Measurements from ENCODE around the gene RAB38. TPM values are rescaled to one million over a fixed set of nuclear protein-coding genes. Genes with fewer than 3 reads are reported as not detected.

RAB38 gene
- total RNA-seq, 1 experiment from 2014 or later, result 0.15 TPM

DNA sequence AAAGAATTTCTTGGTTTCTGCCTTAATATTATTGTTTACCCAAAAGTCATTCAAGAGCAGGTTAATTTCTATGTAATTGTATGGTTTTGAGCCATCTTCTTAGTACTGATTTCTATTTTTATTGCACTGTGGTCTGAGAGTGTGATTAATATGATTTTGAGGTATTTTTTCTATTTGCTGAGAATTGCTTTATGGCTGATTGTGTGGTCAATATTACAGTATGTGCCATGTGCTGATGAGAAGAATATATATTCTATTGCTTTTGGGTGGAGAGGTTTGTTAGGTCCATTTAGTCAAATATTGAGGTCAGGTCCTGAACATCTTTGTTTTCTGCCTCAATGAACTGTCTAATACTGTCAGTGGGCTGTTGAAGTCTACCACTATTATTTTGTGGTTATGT lies 20.7 kb upstream of the RAB38 start:
- in situ Hi-C loops (cut with HindIII; ENCODE audit: low pct_unique_long_range_greater_than_20kb, low sequenced_read_pairs) (no loop called here), intact Hi-C loops (cut with micrococcal nuclease; ENCODE audit: unreplicated experiment) (no loop called here)
- Histone ChIP-seq H3K27me3 (ENCODE audit: control insufficient read depth, insufficient read depth, low read length) (no peaks in the 10 kb centered on the region), H3K4me1 (ENCODE audit: control insufficient read depth, insufficient read depth, low read length) (no peaks in the 10 kb centered on the region), H3K4me3 (ENCODE audit: low read depth in 2 of 2, low read length in 2 of 2) (no peak overlapping the region), H3K36me3 (ENCODE audit: control insufficient read depth, insufficient read depth, low read length) (no peaks in the 10 kb centered on the region), H3K27ac (ENCODE audit: low read length) (no peak overlapping the region), H3K9me3 (ENCODE audit: control insufficient read depth, insufficient read depth, low read depth, low read length) (no peaks in the 10 kb centered on the region)
- BruUV-seq (replicated peaks), result no TSS peak
- no peak for DNase-seq (ENCODE audit: low read depth, low spot score)
- CTCF ChIA-PET, result no interaction called here
- TF ChIP-seq SIN3A (IDR thresholded peaks at IDR 0.05; ENCODE audit: borderline replicate concordance, insufficient read depth, low read depth, low read length), result no peak
- TF ChIP-seq POLR2AphosphoS5 (IDR thresholded peaks at IDR 0.05; ENCODE audit: low read depth, low read length), result no peak
- TF ChIP-seq, protein P1, sequence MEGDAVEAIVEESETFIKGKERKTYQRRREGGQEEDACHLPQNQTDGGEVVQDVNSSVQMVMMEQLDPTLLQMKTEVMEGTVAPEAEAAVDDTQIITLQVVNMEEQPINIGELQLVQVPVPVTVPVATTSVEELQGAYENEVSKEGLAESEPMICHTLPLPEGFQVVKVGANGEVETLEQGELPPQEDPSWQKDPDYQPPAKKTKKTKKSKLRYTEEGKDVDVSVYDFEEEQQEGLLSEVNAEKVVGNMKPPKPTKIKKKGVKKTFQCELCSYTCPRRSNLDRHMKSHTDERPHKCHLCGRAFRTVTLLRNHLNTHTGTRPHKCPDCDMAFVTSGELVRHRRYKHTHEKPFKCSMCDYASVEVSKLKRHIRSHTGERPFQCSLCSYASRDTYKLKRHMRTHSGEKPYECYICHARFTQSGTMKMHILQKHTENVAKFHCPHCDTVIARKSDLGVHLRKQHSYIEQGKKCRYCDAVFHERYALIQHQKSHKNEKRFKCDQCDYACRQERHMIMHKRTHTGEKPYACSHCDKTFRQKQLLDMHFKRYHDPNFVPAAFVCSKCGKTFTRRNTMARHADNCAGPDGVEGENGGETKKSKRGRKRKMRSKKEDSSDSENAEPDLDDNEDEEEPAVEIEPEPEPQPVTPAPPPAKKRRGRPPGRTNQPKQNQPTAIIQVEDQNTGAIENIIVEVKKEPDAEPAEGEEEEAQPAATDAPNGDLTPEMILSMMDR (IDR thresholded peaks at IDR 0.05), result no peak
- no peak for TF ChIP-seq TCF7L2 (IDR thresholded peaks at IDR 0.05; ENCODE audit: low read depth, low read length)
- TF ChIP-seq, protein P2, sequence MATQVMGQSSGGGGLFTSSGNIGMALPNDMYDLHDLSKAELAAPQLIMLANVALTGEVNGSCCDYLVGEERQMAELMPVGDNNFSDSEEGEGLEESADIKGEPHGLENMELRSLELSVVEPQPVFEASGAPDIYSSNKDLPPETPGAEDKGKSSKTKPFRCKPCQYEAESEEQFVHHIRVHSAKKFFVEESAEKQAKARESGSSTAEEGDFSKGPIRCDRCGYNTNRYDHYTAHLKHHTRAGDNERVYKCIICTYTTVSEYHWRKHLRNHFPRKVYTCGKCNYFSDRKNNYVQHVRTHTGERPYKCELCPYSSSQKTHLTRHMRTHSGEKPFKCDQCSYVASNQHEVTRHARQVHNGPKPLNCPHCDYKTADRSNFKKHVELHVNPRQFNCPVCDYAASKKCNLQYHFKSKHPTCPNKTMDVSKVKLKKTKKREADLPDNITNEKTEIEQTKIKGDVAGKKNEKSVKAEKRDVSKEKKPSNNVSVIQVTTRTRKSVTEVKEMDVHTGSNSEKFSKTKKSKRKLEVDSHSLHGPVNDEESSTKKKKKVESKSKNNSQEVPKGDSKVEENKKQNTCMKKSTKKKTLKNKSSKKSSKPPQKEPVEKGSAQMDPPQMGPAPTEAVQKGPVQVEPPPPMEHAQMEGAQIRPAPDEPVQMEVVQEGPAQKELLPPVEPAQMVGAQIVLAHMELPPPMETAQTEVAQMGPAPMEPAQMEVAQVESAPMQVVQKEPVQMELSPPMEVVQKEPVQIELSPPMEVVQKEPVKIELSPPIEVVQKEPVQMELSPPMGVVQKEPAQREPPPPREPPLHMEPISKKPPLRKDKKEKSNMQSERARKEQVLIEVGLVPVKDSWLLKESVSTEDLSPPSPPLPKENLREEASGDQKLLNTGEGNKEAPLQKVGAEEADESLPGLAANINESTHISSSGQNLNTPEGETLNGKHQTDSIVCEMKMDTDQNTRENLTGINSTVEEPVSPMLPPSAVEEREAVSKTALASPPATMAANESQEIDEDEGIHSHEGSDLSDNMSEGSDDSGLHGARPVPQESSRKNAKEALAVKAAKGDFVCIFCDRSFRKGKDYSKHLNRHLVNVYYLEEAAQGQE (IDR thresholded peaks at IDR 0.05; ENCODE audit: insufficient read depth in 1 of 2, low read depth in 2 of 2, low read length in 1 of 2), result no peak
- POLR2A ChIA-PET, result no interaction called here
- ATAC-seq, result no peak

DNA sequence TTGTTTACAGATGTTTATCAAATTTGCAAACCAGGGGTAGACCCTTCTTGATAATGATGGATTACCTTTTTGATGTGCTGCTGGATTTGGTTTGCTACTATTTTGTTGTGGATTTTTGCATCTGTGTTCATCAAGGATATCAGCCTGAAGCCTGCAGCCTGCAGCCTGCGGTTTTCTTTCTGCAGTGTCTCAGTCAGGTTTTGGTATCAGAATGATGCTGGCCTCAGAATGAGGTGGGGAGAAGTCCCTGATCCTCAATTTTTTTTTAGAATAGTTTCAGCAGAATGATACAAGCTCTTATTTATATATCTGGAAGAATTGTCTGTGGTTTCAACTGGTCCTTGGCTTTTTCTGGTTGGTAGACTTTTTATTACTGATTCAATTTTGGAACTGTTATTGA lies 19.7 kb upstream of the RAB38 start:
- Histone ChIP-seq H3K27ac (ENCODE audit: low read length) (no peak overlapping the region), H3K9me3 (ENCODE audit: control insufficient read depth, insufficient read depth, low read depth, low read length) (no peaks in the 10 kb centered on the region), H3K27me3 (ENCODE audit: control insufficient read depth, insufficient read depth, low read length) (no peaks in the 10 kb centered on the region), H3K36me3 (ENCODE audit: control insufficient read depth, insufficient read depth, low read length) (no peaks in the 10 kb centered on the region), H3K4me3 (ENCODE audit: low read depth in 2 of 2, low read length in 2 of 2) (no peak overlapping the region), H3K4me1 (ENCODE audit: control insufficient read depth, insufficient read depth, low read length) (no peaks in the 10 kb centered on the region)
- ATAC-seq (no peak), DNase-seq (ENCODE audit: low read depth, low spot score) (no peak)
- TF ChIP-seq, protein P2 (IDR thresholded peaks at IDR 0.05; ENCODE audit: insufficient read depth in 1 of 2, low read depth in 2 of 2, low read length in 1 of 2), result no peak
- TF ChIP-seq SIN3A (IDR thresholded peaks at IDR 0.05; ENCODE audit: borderline replicate concordance, insufficient read depth, low read depth, low read length) (no peak), POLR2AphosphoS5 (IDR thresholded peaks at IDR 0.05; ENCODE audit: low read depth, low read length) (no peak), TCF7L2 (IDR thresholded peaks at IDR 0.05; ENCODE audit: low read depth, low read length) (no peak)
- TF ChIP-seq, protein P1 (IDR thresholded peaks at IDR 0.05), result no peak
- intact Hi-C loops (cut with micrococcal nuclease; ENCODE audit: unreplicated experiment) (no loop called here), in situ Hi-C loops (cut with HindIII; ENCODE audit: low pct_unique_long_range_greater_than_20kb, low sequenced_read_pairs) (no loop called here)
- CTCF ChIA-PET, result no interaction called here
- POLR2A ChIA-PET, result no interaction called here
- no TSS peak for BruUV-seq (replicated peaks)
